HepG2 (cell line): ENCODE data around the gene ASCL2. TPM values are rescaled to one million over a fixed set of nuclear protein-coding genes. Genes with fewer than 3 reads are reported as not detected.

Experiments used
- AGO2 ChIP-seq: fragments of 200-400 bp; formaldehyde crosslinking; optimal IDR thresholded peaks from 2 replicates; pipeline ENCODE3; 2017; ENCODE audit warnings: mild to moderate bottlenecking, low read depth, low read length, moderate library complexity
- ARID5B ChIP-seq: IDR thresholded peaks from 2 replicates; pipeline ENCODE4 v1.4.0; 2020; ENCODE audit warnings: mild to moderate bottlenecking, missing genetic modification reagents
- BRF2 ChIP-seq: sonication (generic); formaldehyde crosslinking; IDR thresholded peaks from 2 replicates; pipeline ENCODE4 v1.8.1; 2022; ENCODE audit warnings: mild to moderate bottlenecking, missing genetic modification reagents
- DRAP1 ChIP-seq: IDR thresholded peaks from 2 replicates; pipeline ENCODE4 v1.6.1; 2016; ENCODE audit warnings: missing genetic modification reagents, missing compliant biosample characterization
- E2F5 ChIP-seq: sonication (generic); formaldehyde crosslinking; conservative IDR thresholded peaks from 2 replicates; pipeline ENCODE4 v1.4.0; 2020; ENCODE audit warnings: missing genetic modification reagents
- EED ChIP-seq: sonication (generic); formaldehyde crosslinking; IDR thresholded peaks from 2 replicates; pipeline ENCODE4 v1.5.0; 2020; ENCODE audit warnings: mild to moderate bottlenecking, missing genetic modification reagents
- GABPB1 ChIP-seq: IDR thresholded peaks from 2 replicates; pipeline ENCODE4 v1.6.1; 2016; ENCODE audit warnings: mild to moderate bottlenecking, missing genetic modification reagents, moderate library complexity, missing compliant biosample characterization
- GTF3A ChIP-seq: sonication (generic); formaldehyde crosslinking; conservative IDR thresholded peaks from 2 replicates; pipeline ENCODE4 v1.4.0; 2020; ENCODE audit warnings: mild to moderate bottlenecking, missing genetic modification reagents
- HNRNPUL1 ChIP-seq: fragments of 200-400 bp; formaldehyde crosslinking; IDR thresholded peaks from 2 replicates; pipeline ENCODE4 v1.6.1; 2017; ENCODE audit warnings: low read depth, mild to moderate bottlenecking, low read length, moderate library complexity
- IRX3 ChIP-seq: sonication (generic); formaldehyde crosslinking; IDR thresholded peaks from 2 replicates; pipeline ENCODE4 v1.8.1; 2023; ENCODE audit warnings: mild to moderate bottlenecking, low read depth, missing genetic modification reagents, borderline replicate concordance
- JUND ChIP-seq: sonication (generic); formaldehyde crosslinking; IDR thresholded peaks from 2 replicates; pipeline ENCODE4 v1.8.0; 2022; ENCODE audit warnings: mild to moderate bottlenecking, missing genetic modification reagents
- MTA1 ChIP-seq: sonication (generic); formaldehyde crosslinking; IDR thresholded peaks from 2 replicates; pipeline ENCODE4 v1.4.0; 2020; ENCODE audit warnings: missing genetic modification reagents, mild to moderate bottlenecking, borderline replicate concordance
- PHF21A ChIP-seq: sonication (generic); formaldehyde crosslinking; IDR thresholded peaks from 2 replicates; pipeline ENCODE4 v1.5.0; 2020; ENCODE audit warnings: mild to moderate bottlenecking, missing genetic modification reagents
- RELA ChIP-seq: sonication (generic); formaldehyde crosslinking; IDR thresholded peaks from 2 replicates; pipeline ENCODE4 v1.4.0; 2020; ENCODE audit warnings: missing genetic modification reagents
- SALL1 ChIP-seq: sonication (generic); formaldehyde crosslinking; IDR thresholded peaks from 2 replicates; pipeline ENCODE4 v1.8.0; 2022; ENCODE audit warnings: mild to moderate bottlenecking, missing genetic modification reagents
- SOX6 ChIP-seq, 2 experiments: fragments of 450-650 bp in 1 of 2; sonication (generic) in 1 of 2; formaldehyde crosslinking in 1 of 2; IDR thresholded peaks; 2 replicates each; pipeline versions ENCODE4 v1.4.0 to v1.6.1; 2017 to 2020; ENCODE audit warnings: antibody characterized with exemption in 1 of 2, mild to moderate bottlenecking in 1 of 2, missing genetic modification reagents in 1 of 2
- TARDBP ChIP-seq: sonication (generic); formaldehyde crosslinking; IDR thresholded peaks from 2 replicates; pipeline ENCODE4 v1.8.0; 2022; ENCODE audit warnings: mild to moderate bottlenecking, missing genetic modification reagents
- TEF ChIP-seq: sonication (generic); formaldehyde crosslinking; IDR thresholded peaks from 2 replicates; pipeline ENCODE4 v1.5.0; 2020; ENCODE audit warnings: missing genetic modification reagents
- ZFAT ChIP-seq: sonication (generic); formaldehyde crosslinking; conservative IDR thresholded peaks from 2 replicates; pipeline ENCODE4 v1.8.1; 2023; ENCODE audit warnings: missing genetic modification reagents, inconsistent platforms
- ZNF34 ChIP-seq: sonication (generic); formaldehyde crosslinking; IDR thresholded peaks from 2 replicates; pipeline ENCODE4 v1.4.0; 2020; ENCODE audit warnings: mild to moderate bottlenecking, missing genetic modification reagents, borderline replicate concordance
- ZNF670 ChIP-seq: sonication (generic); formaldehyde crosslinking; IDR thresholded peaks from 2 replicates; pipeline ENCODE4 v1.8.0; 2022; ENCODE audit warnings: mild to moderate bottlenecking, missing genetic modification reagents, borderline replicate concordance
- ZSCAN22 ChIP-seq: sonication (generic); formaldehyde crosslinking; IDR thresholded peaks from 2 replicates; pipeline ENCODE4 v1.4.0; 2020; ENCODE audit warnings: mild to moderate bottlenecking, missing genetic modification reagents
- polyA plus RNA-seq, 8 experiments: library from polyadenylated mRNA; depleted of rRNA in 3 of 8; stranded (reverse) in 7 of 8; unstranded in 1 of 8; fragments of >200 nt; fragmentation: Illumina TruSeq in 4 of 8; extraction: Trizol in 4 of 8; gene quantifications; 2 replicates each; pipeline versions ENCODE4 v1.2.1 to v1.2.3, GENCODE V29; 2011 to 2016; ENCODE audit warnings: low read depth in 4 of 8, missing spikeins in 1 of 8, mixed read lengths in 1 of 8; ENCODE audit not compliant: insufficient read depth in 1 of 8
- total RNA-seq, 5 experiments: library from RNA; depleted of rRNA; stranded (reverse); fragments of >200 nt; fragmentation: Illumina TruSeq; extraction: Trizol; gene quantifications; 2 replicates each; pipeline ENCODE4 v1.2.3, GENCODE V29; 2016; ENCODE audit warnings: low read depth in 1 of 5

ASCL2 gene
- total and polyA plus RNA-seq, 2 of the 13 experiments (the other 11 are each of a cell fraction or from before 2014, with no cell fraction given) = 0.07 TPM; not detected in 1

- no peak for TF ChIP-seq ZFAT
- TF ChIP-seq MTA1 (CRISPR knock-in tag) = peak; percentile 44; the same call in 1 of the 2 replicates
- TF ChIP-seq RELA (CRISPR knock-in tag) = 0 out of 2 replicates have a peak, but pooled peaks have one; percentile 54
- TF ChIP-seq ARID5B (CRISPR knock-in tag) = 0 out of 2 replicates have a peak, but pooled peaks have one; percentile 27
- TF ChIP-seq ZSCAN22 (CRISPR knock-in tag) = no peak
- TF ChIP-seq GTF3A (CRISPR knock-in tag) = no peak
- no peak for TF ChIP-seq SOX6 (IDR thresholded peaks at IDR 0.05)
- TF ChIP-seq SOX6 (CRISPR knock-in tag; IDR thresholded peaks at IDR 0.05) = peak; percentile 13; the same call in 1 of the 2 replicates
- TF ChIP-seq PHF21A (CRISPR knock-in tag) = no peak
- no peak for TF ChIP-seq JUND (CRISPR knock-in tag)
- TF ChIP-seq AGO2 = no peak
- no peak for TF ChIP-seq EED
- peak; percentile 16; the same call in 1 of the 2 replicates for TF ChIP-seq GABPB1 (CRISPR knock-in tag)
- TF ChIP-seq DRAP1 (CRISPR knock-in tag) = no peak
- TF ChIP-seq ZNF670 = no peak
- TF ChIP-seq TEF = no peak
- TF ChIP-seq HNRNPUL1 = no peak
- no peak for TF ChIP-seq BRF2
- TF ChIP-seq SALL1 (CRISPR knock-in tag) = peak; percentile 31; the same call in 1 of the 2 replicates
- no peak for TF ChIP-seq ZNF34 (CRISPR knock-in tag)
- peak; percentile 26; the same call in 1 of the 2 replicates for TF ChIP-seq TARDBP
- peak; percentile 29; the same call in 1 of the 2 replicates for TF ChIP-seq IRX3 (CRISPR knock-in tag)
- no peak for TF ChIP-seq E2F5
Measured at GRCh38 chr11:2298795-2299761, 28.7 kb upstream of the ASCL2 start (continued).
